ENCODE results near the gene METTL25B.

METTL25B gene

GRCh38 chr1:156697481-156697880, 30.8 kb upstream of the METTL25B start:
- no peaks in the 10 kb centered on the region for H3K9me2 ChIP-seq (replicated peaks; ENCODE audit: low read depth, low read length)
- no peaks in the 10 kb centered on the region for H3K79me2 ChIP-seq (ENCODE audit: insufficient read depth, low read length)
- no peak overlapping the region for H3K4me3 ChIP-seq (ENCODE audit: low read length, poor library complexity, severe bottlenecking)
- H3K9me3 ChIP-seq (ENCODE audit: insufficient read depth, low read depth, low read length): no peaks in the 10 kb centered on the region
- no peaks in the 10 kb centered on the region for H3K27me3 ChIP-seq (ENCODE audit: insufficient read depth, low read length, poor library complexity, severe bottlenecking)
- no peaks in the 10 kb centered on the region for H3F3A ChIP-seq (ENCODE audit: low read depth)
- no peak overlapping the region for H3K9ac ChIP-seq (ENCODE audit: low read depth, low read length, poor library complexity, severe bottlenecking)
- no peaks in the 10 kb centered on the region for H4K20me1 ChIP-seq (ENCODE audit: insufficient read depth, low read length, poor library complexity, severe bottlenecking)
- H3K4me2 ChIP-seq (ENCODE audit: low read depth, low read length, poor library complexity, severe bottlenecking): no peak overlapping the region
- TF ChIP-seq CTCF (conservative IDR thresholded peaks at IDR 0.05; ENCODE audit: low read length): no peak
- TF ChIP-seq EZH2phosphoT487 (IDR thresholded peaks at IDR 0.05; ENCODE audit: borderline replicate concordance): no peak
- H3K36me3 ChIP-seq (ENCODE audit: insufficient read depth, low read length): no peaks in the 10 kb centered on the region
- peaks cover 17% of the 10 kb centered on the region for H3K4me1 ChIP-seq (ENCODE audit: insufficient read depth, low read length, poor library complexity, severe bottlenecking)
- no peak overlapping the region for H2AFZ ChIP-seq (ENCODE audit: low read length)

DNA sequence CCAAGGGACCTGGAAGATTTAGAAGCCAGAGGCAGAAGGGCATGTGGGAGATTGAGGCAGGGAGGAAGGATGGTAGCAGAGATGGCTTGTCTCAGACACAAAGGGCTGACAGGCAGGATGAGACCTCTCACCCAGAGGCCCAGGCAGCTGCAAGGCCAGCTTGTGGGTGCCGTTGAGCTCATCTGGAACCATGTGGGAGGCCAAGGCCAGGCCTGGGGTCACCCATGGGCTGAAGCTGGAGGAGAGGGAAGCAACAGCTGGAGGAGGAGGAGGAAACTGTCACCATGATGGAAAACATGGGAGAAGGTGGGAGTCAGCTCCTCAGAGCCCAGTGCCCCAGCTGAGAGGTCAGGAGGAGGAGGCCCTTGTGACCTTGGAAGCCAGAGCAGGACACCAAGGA, 29.3 kb upstream of the METTL25B start:
- no peak overlapping the region for H2AFZ ChIP-seq (ENCODE audit: low read length)
- no peaks in the 10 kb centered on the region for H4K20me1 ChIP-seq (ENCODE audit: insufficient read depth, low read length, poor library complexity, severe bottlenecking)
- no peaks in the 10 kb centered on the region for H3K9me2 ChIP-seq (replicated peaks; ENCODE audit: low read depth, low read length)
- no peak overlapping the region for H3K9ac ChIP-seq (ENCODE audit: low read depth, low read length, poor library complexity, severe bottlenecking)
- no peak overlapping the region for H3K4me3 ChIP-seq (ENCODE audit: low read length, poor library complexity, severe bottlenecking)
- TF ChIP-seq CTCF (conservative IDR thresholded peaks at IDR 0.05; ENCODE audit: low read length): no peak
- TF ChIP-seq EZH2phosphoT487 (IDR thresholded peaks at IDR 0.05; ENCODE audit: borderline replicate concordance): no peak
- no peaks in the 10 kb centered on the region for H3F3A ChIP-seq (ENCODE audit: low read depth)
- peaks cover 3% of the 10 kb centered on the region for H3K4me1 ChIP-seq (ENCODE audit: insufficient read depth, low read length, poor library complexity, severe bottlenecking)
- no peaks in the 10 kb centered on the region for H3K79me2 ChIP-seq (ENCODE audit: insufficient read depth, low read length)
- H3K36me3 ChIP-seq (ENCODE audit: insufficient read depth, low read length): no peaks in the 10 kb centered on the region
- no peaks in the 10 kb centered on the region for H3K9me3 ChIP-seq (ENCODE audit: insufficient read depth, low read depth, low read length)
- H3K27me3 ChIP-seq (ENCODE audit: insufficient read depth, low read length, poor library complexity, severe bottlenecking): no peaks in the 10 kb centered on the region
- no peak overlapping the region for H3K4me2 ChIP-seq (ENCODE audit: low read depth, low read length, poor library complexity, severe bottlenecking)

GRCh38 chr1:156700736-156701531, 27.3 kb upstream of the METTL25B start:
- TF ChIP-seq CTCF (conservative IDR thresholded peaks at IDR 0.05; ENCODE audit: low read length): no peak
- no peak for TF ChIP-seq EZH2phosphoT487 (IDR thresholded peaks at IDR 0.05; ENCODE audit: borderline replicate concordance)

More at GRCh38 chr1:156700736-156701531, 27.3 kb upstream of the METTL25B start:
- Histone ChIP-seq H3K79me2 (ENCODE audit: insufficient read depth, low read length) (no peaks in the 10 kb centered on the region), H3K4me2 (ENCODE audit: low read depth, low read length, poor library complexity, severe bottlenecking) (no peak overlapping the region), H3K9me3 (ENCODE audit: insufficient read depth, low read depth, low read length) (no peaks in the 10 kb centered on the region), H3K9me2 (replicated peaks; ENCODE audit: low read depth, low read length) (no peaks in the 10 kb centered on the region), H3F3A (ENCODE audit: low read depth) (no peaks in the 10 kb centered on the region), H3K4me3 (ENCODE audit: low read length, poor library complexity, severe bottlenecking) (no peak overlapping the region), H3K36me3 (ENCODE audit: insufficient read depth, low read length) (no peaks in the 10 kb centered on the region), H3K4me1 (ENCODE audit: insufficient read depth, low read length, poor library complexity, severe bottlenecking) (peaks cover 7% of the 10 kb centered on the region), H2AFZ (ENCODE audit: low read length) (no peak overlapping the region), H4K20me1 (ENCODE audit: insufficient read depth, low read length, poor library complexity, severe bottlenecking) (no peaks in the 10 kb centered on the region), H3K27me3 (ENCODE audit: insufficient read depth, low read length, poor library complexity, severe bottlenecking) (no peaks in the 10 kb centered on the region), H3K9ac (ENCODE audit: low read depth, low read length, poor library complexity, severe bottlenecking) (no peak overlapping the region)
